ENCODE measurements around the gene CIZ1. TPM values are rescaled to one million over a fixed set of nuclear protein-coding genes. Genes with fewer than 3 reads are reported as not detected.

CIZ1 gene
- total and polyA plus RNA-seq, 9 of the 15 experiments (the other 6 are each of a cell fraction or from before 2014, with no cell fraction given) = 6.6 to 329 (median 87.8) TPM

DNA sequence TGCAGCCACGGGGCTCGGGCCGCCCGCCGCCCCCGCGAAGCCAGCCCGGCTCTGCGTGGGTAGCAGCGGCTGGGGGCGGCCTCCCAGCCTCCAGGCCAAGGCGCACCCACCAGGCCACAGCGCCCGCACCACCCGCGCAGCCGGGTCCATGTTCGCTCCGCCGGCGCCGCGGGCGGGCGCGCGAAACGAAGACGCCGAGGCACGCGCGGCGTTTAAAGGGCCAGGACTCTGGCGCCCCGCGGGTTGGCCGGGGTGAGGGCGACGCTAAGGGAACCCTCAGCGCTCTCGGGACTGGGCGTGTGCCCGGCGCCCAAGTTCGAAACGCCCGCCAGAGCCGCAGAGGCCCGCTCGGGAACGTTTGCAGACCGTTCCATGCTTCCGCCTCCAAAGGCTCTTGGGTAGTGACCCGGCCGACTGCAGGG, 63.8 kb downstream of the CIZ1 start, which contains the start of gene PTGES2 (continued):
- TF ChIP-seq, protein P1, sequence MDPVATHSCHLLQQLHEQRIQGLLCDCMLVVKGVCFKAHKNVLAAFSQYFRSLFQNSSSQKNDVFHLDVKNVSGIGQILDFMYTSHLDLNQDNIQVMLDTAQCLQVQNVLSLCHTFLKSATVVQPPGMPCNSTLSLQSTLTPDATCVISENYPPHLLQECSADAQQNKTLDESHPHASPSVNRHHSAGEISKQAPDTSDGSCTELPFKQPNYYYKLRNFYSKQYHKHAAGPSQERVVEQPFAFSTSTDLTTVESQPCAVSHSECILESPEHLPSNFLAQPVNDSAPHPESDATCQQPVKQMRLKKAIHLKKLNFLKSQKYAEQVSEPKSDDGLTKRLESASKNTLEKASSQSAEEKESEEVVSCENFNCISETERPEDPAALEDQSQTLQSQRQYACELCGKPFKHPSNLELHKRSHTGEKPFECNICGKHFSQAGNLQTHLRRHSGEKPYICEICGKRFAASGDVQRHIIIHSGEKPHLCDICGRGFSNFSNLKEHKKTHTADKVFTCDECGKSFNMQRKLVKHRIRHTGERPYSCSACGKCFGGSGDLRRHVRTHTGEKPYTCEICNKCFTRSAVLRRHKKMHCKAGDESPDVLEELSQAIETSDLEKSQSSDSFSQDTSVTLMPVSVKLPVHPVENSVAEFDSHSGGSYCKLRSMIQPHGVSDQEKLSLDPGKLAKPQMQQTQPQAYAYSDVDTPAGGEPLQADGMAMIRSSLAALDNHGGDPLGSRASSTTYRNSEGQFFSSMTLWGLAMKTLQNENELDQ (CRISPR knock-in tag; IDR thresholded peaks at IDR 0.05; ENCODE audit: borderline replicate concordance) = no peak
- no peak for TF ChIP-seq TAL1 (IDR thresholded peaks at IDR 0.05)
- no peak for TF ChIP-seq SREBF1 (IDR thresholded peaks at IDR 0.05; ENCODE audit: borderline replicate concordance, low read depth, low read length)
- no peak for TF ChIP-seq ZC3H4 (CRISPR knock-in tag; IDR thresholded peaks at IDR 0.05; ENCODE audit: borderline replicate concordance)
- TF ChIP-seq, protein P2, sequence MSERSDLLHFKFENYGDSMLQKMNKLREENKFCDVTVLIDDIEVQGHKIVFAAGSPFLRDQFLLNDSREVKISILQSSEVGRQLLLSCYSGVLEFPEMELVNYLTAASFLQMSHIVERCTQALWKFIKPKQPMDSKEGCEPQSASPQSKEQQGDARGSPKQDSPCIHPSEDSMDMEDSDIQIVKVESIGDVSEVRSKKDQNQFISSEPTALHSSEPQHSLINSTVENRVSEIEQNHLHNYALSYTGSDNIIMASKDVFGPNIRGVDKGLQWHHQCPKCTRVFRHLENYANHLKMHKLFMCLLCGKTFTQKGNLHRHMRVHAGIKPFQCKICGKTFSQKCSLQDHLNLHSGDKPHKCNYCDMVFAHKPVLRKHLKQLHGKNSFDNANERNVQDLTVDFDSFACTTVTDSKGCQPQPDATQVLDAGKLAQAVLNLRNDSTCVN (CRISPR knock-in tag; IDR thresholded peaks at IDR 0.05) = no peak
- no peak for TF ChIP-seq NR2F6 (CRISPR knock-in tag; IDR thresholded peaks at IDR 0.05)
- peak; percentile 25 for TF ChIP-seq PHF20 (IDR thresholded peaks at IDR 0.05; ENCODE audit: partially characterized antibody)
- TF ChIP-seq, protein P3, sequence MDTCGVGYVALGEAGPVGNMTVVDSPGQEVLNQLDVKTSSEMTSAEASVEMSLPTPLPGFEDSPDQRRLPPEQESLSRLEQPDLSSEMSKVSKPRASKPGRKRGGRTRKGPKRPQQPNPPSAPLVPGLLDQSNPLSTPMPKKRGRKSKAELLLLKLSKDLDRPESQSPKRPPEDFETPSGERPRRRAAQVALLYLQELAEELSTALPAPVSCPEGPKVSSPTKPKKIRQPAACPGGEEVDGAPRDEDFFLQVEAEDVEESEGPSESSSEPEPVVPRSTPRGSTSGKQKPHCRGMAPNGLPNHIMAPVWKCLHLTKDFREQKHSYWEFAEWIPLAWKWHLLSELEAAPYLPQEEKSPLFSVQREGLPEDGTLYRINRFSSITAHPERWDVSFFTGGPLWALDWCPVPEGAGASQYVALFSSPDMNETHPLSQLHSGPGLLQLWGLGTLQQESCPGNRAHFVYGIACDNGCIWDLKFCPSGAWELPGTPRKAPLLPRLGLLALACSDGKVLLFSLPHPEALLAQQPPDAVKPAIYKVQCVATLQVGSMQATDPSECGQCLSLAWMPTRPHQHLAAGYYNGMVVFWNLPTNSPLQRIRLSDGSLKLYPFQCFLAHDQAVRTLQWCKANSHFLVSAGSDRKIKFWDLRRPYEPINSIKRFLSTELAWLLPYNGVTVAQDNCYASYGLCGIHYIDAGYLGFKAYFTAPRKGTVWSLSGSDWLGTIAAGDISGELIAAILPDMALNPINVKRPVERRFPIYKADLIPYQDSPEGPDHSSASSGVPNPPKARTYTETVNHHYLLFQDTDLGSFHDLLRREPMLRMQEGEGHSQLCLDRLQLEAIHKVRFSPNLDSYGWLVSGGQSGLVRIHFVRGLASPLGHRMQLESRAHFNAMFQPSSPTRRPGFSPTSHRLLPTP (IDR thresholded peaks at IDR 0.05; ENCODE audit: borderline replicate concordance, extremely low read depth, insufficient read length) = no peak
- no peak for TF ChIP-seq EP400 (IDR thresholded peaks at IDR 0.05)
- no peak for TF ChIP-seq FOXK1 (CRISPR knock-in tag; IDR thresholded peaks at IDR 0.05; ENCODE audit: borderline replicate concordance)
- TF ChIP-seq, protein P4, sequence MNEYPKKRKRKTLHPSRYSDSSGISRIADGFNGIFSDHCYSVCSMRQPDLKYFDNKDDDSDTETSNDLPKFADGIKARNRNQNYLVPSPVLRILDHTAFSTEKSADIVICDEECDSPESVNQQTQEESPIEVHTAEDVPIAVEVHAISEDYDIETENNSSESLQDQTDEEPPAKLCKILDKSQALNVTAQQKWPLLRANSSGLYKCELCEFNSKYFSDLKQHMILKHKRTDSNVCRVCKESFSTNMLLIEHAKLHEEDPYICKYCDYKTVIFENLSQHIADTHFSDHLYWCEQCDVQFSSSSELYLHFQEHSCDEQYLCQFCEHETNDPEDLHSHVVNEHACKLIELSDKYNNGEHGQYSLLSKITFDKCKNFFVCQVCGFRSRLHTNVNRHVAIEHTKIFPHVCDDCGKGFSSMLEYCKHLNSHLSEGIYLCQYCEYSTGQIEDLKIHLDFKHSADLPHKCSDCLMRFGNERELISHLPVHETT (CRISPR knock-in tag; conservative IDR thresholded peaks at IDR 0.05 in 1 of 2, IDR thresholded peaks at IDR 0.05 in 1 of 2) = no peak
- no peak for TF ChIP-seq SMAD2 (IDR thresholded peaks at IDR 0.05; ENCODE audit: low read depth, low read length)
- no peak for TF ChIP-seq ETV5 (CRISPR knock-in tag; IDR thresholded peaks at IDR 0.05; ENCODE audit: low read depth)
- no peak for TF ChIP-seq CBX5 (IDR thresholded peaks at IDR 0.05; ENCODE audit: borderline replicate concordance, low read depth)
- TF ChIP-seq BACH1 (tag; IDR thresholded peaks at IDR 0.05) = no peak
- no peak for TF ChIP-seq RNF2 (IDR thresholded peaks at IDR 0.05)
- TF ChIP-seq, protein P5, sequence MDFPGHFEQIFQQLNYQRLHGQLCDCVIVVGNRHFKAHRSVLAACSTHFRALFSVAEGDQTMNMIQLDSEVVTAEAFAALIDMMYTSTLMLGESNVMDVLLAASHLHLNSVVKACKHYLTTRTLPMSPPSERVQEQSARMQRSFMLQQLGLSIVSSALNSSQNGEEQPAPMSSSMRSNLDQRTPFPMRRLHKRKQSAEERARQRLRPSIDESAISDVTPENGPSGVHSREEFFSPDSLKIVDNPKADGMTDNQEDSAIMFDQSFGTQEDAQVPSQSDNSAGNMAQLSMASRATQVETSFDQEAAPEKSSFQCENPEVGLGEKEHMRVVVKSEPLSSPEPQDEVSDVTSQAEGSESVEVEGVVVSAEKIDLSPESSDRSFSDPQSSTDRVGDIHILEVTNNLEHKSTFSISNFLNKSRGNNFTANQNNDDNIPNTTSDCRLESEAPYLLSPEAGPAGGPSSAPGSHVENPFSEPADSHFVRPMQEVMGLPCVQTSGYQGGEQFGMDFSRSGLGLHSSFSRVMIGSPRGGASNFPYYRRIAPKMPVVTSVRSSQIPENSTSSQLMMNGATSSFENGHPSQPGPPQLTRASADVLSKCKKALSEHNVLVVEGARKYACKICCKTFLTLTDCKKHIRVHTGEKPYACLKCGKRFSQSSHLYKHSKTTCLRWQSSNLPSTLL (IDR thresholded peaks at IDR 0.05) = no peak

All from K562 (cell line).